PC-3 (cell line): ENCODE results near the gene ELAC2. TPM values are rescaled to one million over a fixed set of nuclear protein-coding genes. Genes with fewer than 3 reads are reported as not detected.

ENCODE experiments used
- ATAC-seq: fragments of 200-7000 bp; cut with Tn5 transposase; 2 replicates; pipeline ENCODE4 v1.9.1; 2020; ENCODE audit warnings: mild to moderate bottlenecking, moderate library complexity
- BruUV-seq: library from RNA; stranded (reverse); fragments of 400-500 nt; replicated peaks from 2 replicates; lab custom pipeline; 2021; lab: Mats Ljungman, UMichigan
- CTCF ChIA-PET: fragments of 300-600 bp; sonication (Branson Sonifier 250); formaldehyde crosslinking; loops from one replicate; lab custom pipeline; 2022; ENCODE audit warnings: antibody characterized with exemption; lab: Charles Lee
- POLR2A ChIA-PET: fragments of 300-600 bp; sonication (Branson Sonifier 250); formaldehyde crosslinking; loops from one replicate; lab custom pipeline; 2022; ENCODE audit warnings: antibody characterized with exemption; ENCODE audit not compliant: unreplicated experiment; lab: Charles Lee
- DNase-seq: peaks from one replicate; pipeline ENCODE4 v3.0.0-alpha.2; 2015
- H2AFZ ChIP-seq: fragments of 300-600 bp; sonication (generic); 2 replicates; pipeline ENCODE4 v1.6.0; 2016; ENCODE audit warnings: antibody characterized with exemption, low read length
- H3F3A ChIP-seq: fragments of 300-600 bp; sonication (generic); one replicate; pipeline ENCODE4 v1.6.0; 2017; ENCODE audit warnings: antibody characterized with exemption, low read length, control low read depth, mild to moderate bottlenecking; ENCODE audit not compliant: unreplicated experiment
- H3K27ac ChIP-seq: fragments of 300-600 bp; sonication (generic); 2 replicates; pipeline ENCODE4 v1.5.1; 2016; ENCODE audit warnings: mild to moderate bottlenecking, low read length
- H3K27me3 ChIP-seq: fragments of 300-600 bp; sonication (generic); 2 replicates; pipeline ENCODE4 v1.6.1; 2016; ENCODE audit warnings: low read length, mixed read lengths
- H3K36me3 ChIP-seq: fragments of 300-600 bp; sonication (generic); 2 replicates; pipeline ENCODE4 v1.6.1; 2016; ENCODE audit warnings: low read depth, mixed run types, low read length, mixed read lengths
- H3K4me1 ChIP-seq: fragments of 300-600 bp; sonication (generic); 2 replicates; pipeline ENCODE4 v1.5.1; 2016; ENCODE audit warnings: low read length; ENCODE audit not compliant: insufficient read depth
- H3K4me2 ChIP-seq: fragments of 300-600 bp; sonication (generic); 2 replicates; pipeline ENCODE4 v1.6.0; 2016; ENCODE audit warnings: low read length
- H3K4me3 ChIP-seq: fragments of 300-600 bp; sonication (generic); 2 replicates; pipeline ENCODE4 v1.5.1; 2016; ENCODE audit warnings: mild to moderate bottlenecking, low read length, mixed read lengths
- H3K79me2 ChIP-seq: fragments of 300-600 bp; sonication (generic); 2 replicates; pipeline ENCODE4 v1.6.1; 2017; ENCODE audit warnings: low read length, mixed read lengths
- H3K9ac ChIP-seq: fragments of 300-600 bp; sonication (generic); 2 replicates; pipeline ENCODE4 v1.6.0; 2016; ENCODE audit warnings: mild to moderate bottlenecking, low read length
- H3K9me2 ChIP-seq: fragments of 300-600 bp; sonication (generic); replicated peaks from 2 replicates; pipeline ENCODE4 v1.6.1; 2016; ENCODE audit warnings: mixed run types, low read length, mixed read lengths
- H3K9me3 ChIP-seq: fragments of 300-600 bp; sonication (generic); 2 replicates; pipeline ENCODE4 v1.6.1; 2016; ENCODE audit warnings: low read length, mixed read lengths
- H4K20me1 ChIP-seq: fragments of 300-600 bp; sonication (generic); 2 replicates; pipeline ENCODE4 v1.6.1; 2016; ENCODE audit warnings: low read length, mixed read lengths
- EZH2 ChIP-seq: fragments of 300-600 bp; sonication (generic); IDR thresholded peaks from one replicate; pipeline ENCODE4 v1.6.1; 2017; ENCODE audit warnings: antibody characterized with exemption, mild to moderate bottlenecking, low read length; ENCODE audit not compliant: unreplicated experiment
- EZH2phosphoT487 ChIP-seq: fragments of 300-600 bp; sonication (generic); IDR thresholded peaks from 2 replicates; pipeline ENCODE4 v1.6.1; 2018; ENCODE audit warnings: mild to moderate bottlenecking, antibody characterized with exemption, low read length, borderline replicate concordance
- intact Hi-C: fragments of 100-400 bp; cut with micrococcal nuclease; formaldehyde crosslinking; loops from 2 replicates; pipeline ENCODE4 v1.9.0; 2023
- total RNA-seq: library from RNA; depleted of rRNA; stranded (reverse); fragments of >200 nt; gene quantifications from 2 replicates; pipeline ENCODE4 v1.2.3, GENCODE V29; 2014
- TF ChIP-seq, protein P1 (sequence below): fragments of 300-600 bp; sonication (generic); conservative IDR thresholded peaks from 2 replicates; pipeline ENCODE4 v1.5.1; 2017; ENCODE audit warnings: antibody characterized with exemption, low read depth, mild to moderate bottlenecking, low read length

ELAC2 gene
- total RNA-seq, 1 experiment from 2014 or later = 270 TPM

GRCh38 chr17:13014801-13015200 lies 3.0 kb downstream of the ELAC2 start:
- no peaks in the 10 kb centered on the region for H3K9me3 ChIP-seq
- H3K27ac ChIP-seq = no peak overlapping the region
- H3K36me3 ChIP-seq = peaks cover 61% of the 10 kb centered on the region
- H3K79me2 ChIP-seq = peaks cover 33% of the 10 kb centered on the region
- no TSS peak for BruUV-seq
- H3K9me2 ChIP-seq = no peaks in the 10 kb centered on the region
- peaks cover 18% of the 10 kb centered on the region; the same call in 1 of the 2 replicates for H3K4me1 ChIP-seq
- H2AFZ ChIP-seq = no peak overlapping the region
- no peaks in the 10 kb centered on the region for H3K27me3 ChIP-seq
- no peak for DNase-seq
- TF ChIP-seq EZH2 (no peak), EZH2phosphoT487 (no peak)
- H3K9ac ChIP-seq = no peak overlapping the region
- ATAC-seq = no peak
- H3F3A ChIP-seq = no peaks in the 10 kb centered on the region
- no peak overlapping the region for H3K4me3 ChIP-seq
- ChIA-PET CTCF (no interaction called here), POLR2A (no interaction called here)
- no peak overlapping the region for H3K4me2 ChIP-seq
- intact Hi-C loops = loop anchor here (5.0 kb wide), 1 partner anchor 972 kb away; no protein-coding TSS in a partner anchor
- no peaks in the 10 kb centered on the region for H4K20me1 ChIP-seq

GRCh38 chr17:13010959-13011358 lies 6.9 kb downstream of the ELAC2 start:
- intact Hi-C loops = no loop called here
- DNase-seq = no peak
- peaks cover 74% of the 10 kb centered on the region for H3K36me3 ChIP-seq
- POLR2A ChIA-PET = no interaction called here
- H3K79me2 ChIP-seq = peaks cover 18% of the 10 kb centered on the region
- BruUV-seq = no TSS peak
- no peaks in the 10 kb centered on the region for H3K9me2 ChIP-seq
- ATAC-seq = no peak
- H2AFZ ChIP-seq = no peak overlapping the region
- H4K20me1 ChIP-seq = no peaks in the 10 kb centered on the region
- H3K27me3 ChIP-seq = no peaks in the 10 kb centered on the region
- H3K27ac ChIP-seq = no peak overlapping the region
- H3K4me2 ChIP-seq = no peak overlapping the region
- no peaks in the 10 kb centered on the region for H3K9me3 ChIP-seq
- peaks cover 3% of the 10 kb centered on the region; the same call in 1 of the 2 replicates for H3K4me1 ChIP-seq
- no peak for TF ChIP-seq EZH2
- TF ChIP-seq, protein P1, sequence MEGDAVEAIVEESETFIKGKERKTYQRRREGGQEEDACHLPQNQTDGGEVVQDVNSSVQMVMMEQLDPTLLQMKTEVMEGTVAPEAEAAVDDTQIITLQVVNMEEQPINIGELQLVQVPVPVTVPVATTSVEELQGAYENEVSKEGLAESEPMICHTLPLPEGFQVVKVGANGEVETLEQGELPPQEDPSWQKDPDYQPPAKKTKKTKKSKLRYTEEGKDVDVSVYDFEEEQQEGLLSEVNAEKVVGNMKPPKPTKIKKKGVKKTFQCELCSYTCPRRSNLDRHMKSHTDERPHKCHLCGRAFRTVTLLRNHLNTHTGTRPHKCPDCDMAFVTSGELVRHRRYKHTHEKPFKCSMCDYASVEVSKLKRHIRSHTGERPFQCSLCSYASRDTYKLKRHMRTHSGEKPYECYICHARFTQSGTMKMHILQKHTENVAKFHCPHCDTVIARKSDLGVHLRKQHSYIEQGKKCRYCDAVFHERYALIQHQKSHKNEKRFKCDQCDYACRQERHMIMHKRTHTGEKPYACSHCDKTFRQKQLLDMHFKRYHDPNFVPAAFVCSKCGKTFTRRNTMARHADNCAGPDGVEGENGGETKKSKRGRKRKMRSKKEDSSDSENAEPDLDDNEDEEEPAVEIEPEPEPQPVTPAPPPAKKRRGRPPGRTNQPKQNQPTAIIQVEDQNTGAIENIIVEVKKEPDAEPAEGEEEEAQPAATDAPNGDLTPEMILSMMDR = no peak
- TF ChIP-seq EZH2phosphoT487 = no peak
- no peak overlapping the region for H3K4me3 ChIP-seq
- CTCF ChIA-PET = no interaction called here
- no peak overlapping the region for H3K9ac ChIP-seq
- no peaks in the 10 kb centered on the region for H3F3A ChIP-seq

DNA sequence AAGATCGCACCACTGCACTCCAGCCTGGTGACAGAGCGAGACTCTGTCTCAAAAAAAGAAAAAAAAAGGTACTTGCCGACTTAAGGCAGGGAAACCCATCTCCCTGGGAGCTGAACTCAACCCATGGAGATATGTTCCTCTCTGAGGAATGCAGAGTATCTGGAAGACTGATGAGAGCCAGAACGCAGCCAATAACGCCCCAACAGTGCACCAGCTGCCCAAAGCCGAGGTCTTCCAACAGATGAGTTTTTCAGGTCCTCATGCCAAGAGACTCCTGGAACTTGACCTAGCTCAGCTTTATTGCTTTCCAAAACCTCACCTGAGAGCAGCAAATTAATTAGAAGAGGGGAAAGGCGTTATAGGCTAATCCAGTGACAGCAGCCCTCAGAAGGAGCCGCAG lies 9.4 kb downstream of the ELAC2 start:
- Histone ChIP-seq H3K79me2 (no peaks in the 10 kb centered on the region), H3K36me3 (peaks cover 73% of the 10 kb centered on the region), H3K4me1 (peaks cover 9% of the 10 kb centered on the region; the same call in 1 of the 2 replicates), H3F3A (no peaks in the 10 kb centered on the region), H3K9me3 (no peaks in the 10 kb centered on the region), H3K9me2 (no peaks in the 10 kb centered on the region), H3K4me3 (no peak overlapping the region), H3K27me3 (no peaks in the 10 kb centered on the region), H3K4me2 (no peak overlapping the region), H2AFZ (no peak overlapping the region), H4K20me1 (0 out of 2 replicates have a peak, but pooled peaks cover 11% of the 10 kb centered on the region), H3K27ac (no peak overlapping the region), H3K9ac (no peak overlapping the region)
- ATAC-seq (no peak), DNase-seq (no peak)
- ChIA-PET CTCF (no interaction called here), POLR2A (no interaction called here)
- BruUV-seq = no TSS peak
- TF ChIP-seq EZH2 = no peak
- no peak for TF ChIP-seq EZH2phosphoT487
- TF ChIP-seq, protein P1 = no peak
- intact Hi-C loops = no loop called here
